SK-N-SH treated with all-trans-retinoic acid at 6 μM for 48 hours (cell line): Measurements from ENCODE around the gene ADAM19.

Experiments used
- ATAC-seq: fragments of 200-7000 bp; cut with Tn5 transposase; 3 replicates; pipeline ENCODE4 v1.9.1; 2020; ENCODE audit warnings: mild to moderate bottlenecking, moderate library complexity
- ARNTL ChIP-seq: fragments of 450-650 bp; formaldehyde crosslinking; IDR thresholded peaks from 2 replicates; pipeline ENCODE4 v1.5.0; 2020; ENCODE audit warnings: low read depth, mild to moderate bottlenecking, moderate library complexity, borderline replicate concordance
- BACH2 ChIP-seq: fragments of 250-450 bp; sonication (Bioruptor Pico); IDR thresholded peaks from 2 replicates; pipeline ENCODE4 v1.9.0; 2021; ENCODE audit warnings: mild to moderate bottlenecking, borderline replicate concordance
- CREB5 ChIP-seq: fragments of 250-450 bp; sonication (Bioruptor Pico); IDR thresholded peaks from 2 replicates; pipeline ENCODE4 v1.5.1; 2020; ENCODE audit warnings: low read depth, mild to moderate bottlenecking, moderate library complexity
- CSDC2 ChIP-seq: fragments of 250-450 bp; sonication (Bioruptor Pico); IDR thresholded peaks from 2 replicates; pipeline ENCODE4 v1.5.0; 2020; ENCODE audit warnings: mild to moderate bottlenecking, moderate library complexity
- CSRNP3 ChIP-seq: fragments of 250-450 bp; sonication (Bioruptor Pico); IDR thresholded peaks from 2 replicates; pipeline ENCODE4 v1.5.1; 2021; ENCODE audit warnings: mild to moderate bottlenecking, moderate library complexity
- ESRRG ChIP-seq: fragments of 250-450 bp; sonication (Bioruptor Pico); IDR thresholded peaks from 2 replicates; pipeline ENCODE4 v1.6.1; 2021; ENCODE audit warnings: mild to moderate bottlenecking
- GLIS3 ChIP-seq: fragments of 250-450 bp; sonication (Bioruptor Pico); IDR thresholded peaks from 2 replicates; pipeline ENCODE4 v1.5.0; 2020; ENCODE audit warnings: mild to moderate bottlenecking, moderate library complexity
- ISL1 ChIP-seq: fragments of 250-450 bp; sonication (Bioruptor Pico); IDR thresholded peaks from 2 replicates; pipeline ENCODE4 v2.1.2; 2022; ENCODE audit warnings: mild to moderate bottlenecking, moderate library complexity
- OSR1 ChIP-seq: fragments of 250-450 bp; sonication (Bioruptor Pico); IDR thresholded peaks from 2 replicates; pipeline ENCODE4 v1.8.0; 2022; ENCODE audit warnings: moderate library complexity, mild to moderate bottlenecking, inconsistent platforms
- POU6F1 ChIP-seq: fragments of 250-450 bp; sonication (Bioruptor Pico); IDR thresholded peaks from 2 replicates; pipeline ENCODE4 v1.8.0; 2021; ENCODE audit warnings: low read depth, mild to moderate bottlenecking, moderate library complexity, borderline replicate concordance
- PPARA ChIP-seq: fragments of 250-450 bp; sonication (Bioruptor Pico); IDR thresholded peaks from 2 replicates; pipeline ENCODE4 v1.5.0; 2020; ENCODE audit warnings: mild to moderate bottlenecking, borderline replicate concordance
- RARB ChIP-seq: fragments of 250-450 bp; sonication (Bioruptor Pico); IDR thresholded peaks from 2 replicates; pipeline ENCODE4 v1.8.0; 2021; ENCODE audit warnings: mild to moderate bottlenecking, moderate library complexity
- SNAI2 ChIP-seq: fragments of 250-450 bp; sonication (Bioruptor Pico); IDR thresholded peaks from 2 replicates; pipeline ENCODE4 v1.5.0; 2020; ENCODE audit warnings: mild to moderate bottlenecking, moderate library complexity
- TCF4 ChIP-seq: fragments of 250-450 bp; sonication (Bioruptor Pico); IDR thresholded peaks from 2 replicates; pipeline ENCODE4 v1.8.0; 2021; ENCODE audit warnings: mild to moderate bottlenecking, moderate library complexity, borderline replicate concordance
- TOX ChIP-seq: fragments of 250-450 bp; sonication (Bioruptor Pico); IDR thresholded peaks from 2 replicates; pipeline ENCODE4 v1.8.0; 2021; ENCODE audit warnings: mild to moderate bottlenecking, moderate library complexity, borderline replicate concordance
- TSHZ2 ChIP-seq: fragments of 250-450 bp; sonication (Bioruptor Pico); IDR thresholded peaks from 2 replicates; pipeline ENCODE4 v1.5.0; 2020; ENCODE audit warnings: mild to moderate bottlenecking, moderate library complexity
- ZC3H10 ChIP-seq: fragments of 250-450 bp; sonication (Bioruptor Pico); IDR thresholded peaks from 2 replicates; pipeline ENCODE4 v1.5.1; 2021; ENCODE audit warnings: mild to moderate bottlenecking, moderate library complexity
- ZFP3 ChIP-seq: fragments of 250-450 bp; sonication (Bioruptor Pico); IDR thresholded peaks from 2 replicates; pipeline ENCODE4 v1.5.0; 2020; ENCODE audit warnings: mild to moderate bottlenecking, moderate library complexity
- ZFP30 ChIP-seq: fragments of 450-650 bp; formaldehyde crosslinking; IDR thresholded peaks from 2 replicates; pipeline ENCODE4 v1.5.0; 2022; ENCODE audit warnings: mild to moderate bottlenecking, moderate library complexity
- ZNF565 ChIP-seq: fragments of 450-650 bp; formaldehyde crosslinking; conservative IDR thresholded peaks from 2 replicates; pipeline ENCODE4 v1.5.0; 2020; ENCODE audit warnings: low read depth, mild to moderate bottlenecking, moderate library complexity
- ZNF70 ChIP-seq: fragments of 450-650 bp; formaldehyde crosslinking; IDR thresholded peaks from 2 replicates; pipeline ENCODE4 v1.5.0; 2020; ENCODE audit warnings: mild to moderate bottlenecking, moderate library complexity
- ZNF8 ChIP-seq: fragments of 450-650 bp; formaldehyde crosslinking; IDR thresholded peaks from 2 replicates; pipeline ENCODE4 v1.5.0; 2020; ENCODE audit warnings: mild to moderate bottlenecking, moderate library complexity

The ADAM19 gene

GRCh38 chr5:157528036-157528632 is 47.4 kb downstream of the ADAM19 start:
- no peak for ATAC-seq
- TF ChIP-seq ZNF8 (CRISPR knock-in tag) (no peak), OSR1 (CRISPR knock-in tag) (no peak), ISL1 (CRISPR knock-in tag) (no peak), TSHZ2 (CRISPR knock-in tag) (no peak), ZFP3 (no peak), SNAI2 (CRISPR knock-in tag) (no peak)

- no peak for TF ChIP-seq TCF4 (CRISPR knock-in tag)
- TF ChIP-seq PPARA = no peak
- no peak for TF ChIP-seq ZC3H10 (CRISPR knock-in tag)
- no peak for TF ChIP-seq ZNF8 (CRISPR knock-in tag)
- TF ChIP-seq ISL1 (CRISPR knock-in tag) = no peak
- TF ChIP-seq CSRNP3 = no peak
- no peak for TF ChIP-seq RARB (CRISPR knock-in tag)
- TF ChIP-seq ZNF70 (CRISPR knock-in tag) = no peak
- TF ChIP-seq POU6F1 = no peak
- no peak for TF ChIP-seq ESRRG (CRISPR knock-in tag)
- no peak for TF ChIP-seq CSDC2 (CRISPR knock-in tag)
- no peak for TF ChIP-seq GLIS3 (CRISPR knock-in tag)
- no peak for TF ChIP-seq ZFP3
- TF ChIP-seq ARNTL (CRISPR knock-in tag) = no peak
- TF ChIP-seq BACH2 (CRISPR knock-in tag) = no peak
- no peak for ATAC-seq
Observed at GRCh38 chr5:157524887-157525286, 50.7 kb downstream of the ADAM19 start.

GRCh38 chr5:157523976-157524375 is 51.6 kb downstream of the ADAM19 start:
- TF ChIP-seq ZFP30 (no peak), ARNTL (CRISPR knock-in tag) (no peak), ZNF8 (CRISPR knock-in tag) (no peak), ZNF70 (CRISPR knock-in tag) (no peak), TOX (no peak), ZNF565 (CRISPR knock-in tag) (no peak), ESRRG (CRISPR knock-in tag) (no peak), ZC3H10 (CRISPR knock-in tag) (no peak), OSR1 (CRISPR knock-in tag) (no peak), CREB5 (CRISPR knock-in tag) (no peak), CSRNP3 (no peak)
- ATAC-seq = peak; percentile 55
